Lung (tissue), 12 donors: ENCODE data around the gene NFATC2IP. TPM values are rescaled to one million over a fixed set of nuclear protein-coding genes. Genes with fewer than 3 reads are reported as not detected.
"Not testable (repeated sequence)": the region's sequence is repeated elsewhere in the genome, so short reads cannot be mapped to it uniquely, and the experiment has no call there.

Experiments
- ATAC-seq: fragments of 200-7000 bp; cut with Tn5 transposase; one replicate; pipeline ENCODE4 v1.9.1; 2020; ENCODE audit warnings: moderate number of reproducible peaks; ENCODE audit not compliant: insufficient read depth, low FRiP score
- DNase-seq, 3 donors: peaks; one replicate each; pipeline ENCODE4 v3.0.0-alpha.2; 2013 to 2017
- H3K27ac ChIP-seq, 2 donors: one replicate each; pipeline ENCODE4 v1.5.1; 2013; ENCODE audit warnings: mild to moderate bottlenecking in 2 of 2, moderate library complexity in 2 of 2, control low read depth in 1 of 2, inconsistent platforms in 1 of 2, low read depth in 1 of 2, low read length in 1 of 2
- H3K27me3 ChIP-seq, 3 donors: one replicate each; pipeline ENCODE4 v1.5.1; 2013; ENCODE audit warnings: low read length in 2 of 3; ENCODE audit not compliant: control insufficient read depth in 3 of 3, insufficient read depth in 3 of 3
- H3K36me3 ChIP-seq, 4 donors: one replicate each; pipeline ENCODE4 v1.5.1; 2013; ENCODE audit warnings: low read length in 4 of 4, mild to moderate bottlenecking in 1 of 4, moderate library complexity in 1 of 4; ENCODE audit not compliant: control insufficient read depth in 4 of 4, insufficient read depth in 4 of 4
- H3K4me1 ChIP-seq, 5 donors: one replicate each; pipeline ENCODE4 v1.5.1; 2013; ENCODE audit warnings: low read length in 5 of 5, mild to moderate bottlenecking in 2 of 5, moderate library complexity in 1 of 5; ENCODE audit not compliant: control insufficient read depth in 5 of 5, insufficient read depth in 5 of 5
- H3K4me3 ChIP-seq: one replicate; pipeline ENCODE4 v1.5.1; 2013; ENCODE audit warnings: mild to moderate bottlenecking, control low read depth, moderate library complexity
- H3K9ac ChIP-seq, 2 donors: one replicate each; pipeline ENCODE4 v1.5.1; 2013; ENCODE audit warnings: low read length in 2 of 2, control low read depth in 1 of 2; ENCODE audit not compliant: insufficient read depth in 1 of 2
- H3K9me3 ChIP-seq, 4 donors: one replicate each; pipeline ENCODE4 v1.5.1; 2013; ENCODE audit warnings: low read length in 3 of 4, mild to moderate bottlenecking in 1 of 4, moderate library complexity in 1 of 4; ENCODE audit not compliant: control insufficient read depth in 4 of 4, insufficient read depth in 3 of 4
- WGBS, 2 donors: extraction: QIAGEN DNeasy Blood & Tissue Kit; methylation state at CpG; one replicate each; pipeline ENCODE4 v1.1.7; 2013; 5-methylcytosine and 5-hydroxymethylcytosine counted together
- polyA plus RNA-seq, 2 donors: library from polyadenylated mRNA; stranded (reverse); fragments of 200-250 nt; gene quantifications; one replicate each; pipeline ENCODE4 v1.2.1, GENCODE V29; 2013
- total RNA-seq, 2 donors: library from RNA; depleted of rRNA in 1 of 2; stranded (reverse); fragments of >200 nt in 1 of 2; gene quantifications; one replicate each; pipeline ENCODE4 v1.2.1, GENCODE V29; 2014 to 2021
- TF ChIP-seq, protein P1 (sequence below): IDR thresholded peaks from 2 replicates; pipeline ENCODE4 v1.5.1; 2012; ENCODE audit warnings: mild to moderate bottlenecking; ENCODE audit errors: control extremely low read depth, extremely low read depth
- donor health status: control.
- donor health status: control.
- donor health status: Bipolar disorder and iron deficiency.
- donor health status: healthy.
- donor health status: DM: yes; HTN: yes; CAD: no.

NFATC2IP gene
- total and polyA plus RNA-seq, 4 donors: 21.0 to 37.0 (median 27.4) TPM

- Histone ChIP-seq H3K4me3 (no peak overlapping the region), H3K9ac (no peak overlapping the region), H3K9me3 (peaks cover 0 to 4% (median 0%) of the 10 kb centered on the region in 4 donors), H3K27ac (no peak overlapping the region), H3K27me3 (no peaks in the 10 kb centered on the region), H3K4me1 (peaks cover 0 to 17% (median 5%) of the 10 kb centered on the region in 5 donors), H3K36me3 (peaks cover 5 to 29% (median 20%) of the 10 kb centered on the region in 4 donors)
- DNase-seq (peak in 1 of 3 donors; percentile 4), ATAC-seq (no peak)
- WGBS, 2 donors: 70 to 78% methylated on average over 11 of the region's 11 CpGs
- TF ChIP-seq, protein P1, sequence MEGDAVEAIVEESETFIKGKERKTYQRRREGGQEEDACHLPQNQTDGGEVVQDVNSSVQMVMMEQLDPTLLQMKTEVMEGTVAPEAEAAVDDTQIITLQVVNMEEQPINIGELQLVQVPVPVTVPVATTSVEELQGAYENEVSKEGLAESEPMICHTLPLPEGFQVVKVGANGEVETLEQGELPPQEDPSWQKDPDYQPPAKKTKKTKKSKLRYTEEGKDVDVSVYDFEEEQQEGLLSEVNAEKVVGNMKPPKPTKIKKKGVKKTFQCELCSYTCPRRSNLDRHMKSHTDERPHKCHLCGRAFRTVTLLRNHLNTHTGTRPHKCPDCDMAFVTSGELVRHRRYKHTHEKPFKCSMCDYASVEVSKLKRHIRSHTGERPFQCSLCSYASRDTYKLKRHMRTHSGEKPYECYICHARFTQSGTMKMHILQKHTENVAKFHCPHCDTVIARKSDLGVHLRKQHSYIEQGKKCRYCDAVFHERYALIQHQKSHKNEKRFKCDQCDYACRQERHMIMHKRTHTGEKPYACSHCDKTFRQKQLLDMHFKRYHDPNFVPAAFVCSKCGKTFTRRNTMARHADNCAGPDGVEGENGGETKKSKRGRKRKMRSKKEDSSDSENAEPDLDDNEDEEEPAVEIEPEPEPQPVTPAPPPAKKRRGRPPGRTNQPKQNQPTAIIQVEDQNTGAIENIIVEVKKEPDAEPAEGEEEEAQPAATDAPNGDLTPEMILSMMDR: no peak
These were observed 27.2 kb downstream of the NFATC2IP start for GRCh38 chr16:28977703-28978662.

DNA sequence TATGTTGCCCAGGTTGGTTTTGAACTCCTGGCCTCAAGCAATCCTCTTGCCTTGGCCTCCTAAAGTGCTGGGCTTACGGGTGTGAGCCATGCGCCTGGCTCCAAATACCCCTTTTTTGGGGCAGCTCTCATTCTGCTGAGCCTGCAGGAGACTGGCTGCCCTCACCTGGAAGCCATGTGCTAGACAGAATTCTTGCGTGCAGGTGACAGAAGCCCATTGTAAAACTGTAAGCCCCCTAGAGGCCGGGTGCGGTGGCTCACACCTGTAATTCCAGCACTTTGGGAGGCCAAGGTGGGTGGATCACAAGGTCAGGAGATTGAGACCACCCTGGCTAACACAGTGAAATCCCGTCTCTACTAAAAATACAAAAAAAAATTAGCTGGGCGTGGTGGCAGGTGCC is 29.6 kb downstream of the NFATC2IP start:
- not testable (repeated sequence) for H3K4me3 ChIP-seq, H3K27ac ChIP-seq, H3K9ac ChIP-seq, DNase-seq, H3K9me3 ChIP-seq, H3K4me1 ChIP-seq, ATAC-seq, H3K27me3 ChIP-seq
- peaks cover 5 to 48% (median 23%) of the 10 kb centered on the region in 4 donors for H3K36me3 ChIP-seq
- WGBS, 2 donors: 90 to 94% methylated on average over 7 of the region's 7 CpGs

- Histone ChIP-seq H3K27ac (no peak overlapping the region), H3K36me3 (peaks cover 5 to 50% (median 23%) of the 10 kb centered on the region in 4 donors), H3K4me3 (no peak overlapping the region), H3K9me3 (peaks cover 0 to 4% (median 0%) of the 10 kb centered on the region in 4 donors), H3K27me3 (no peaks in the 10 kb centered on the region), H3K4me1 (peaks cover 0 to under 1% (median 0%) of the 10 kb centered on the region in 5 donors), H3K9ac (no peak overlapping the region)
- ATAC-seq (no peak), DNase-seq (no peak)
- TF ChIP-seq, protein P1: no peak
- 95 to 97% methylated on average over 7 of the region's 7 CpGs for WGBS, 2 donors
These were observed 30.2 kb downstream of the NFATC2IP start for GRCh38 chr16:28980929-28981328.

DNA sequence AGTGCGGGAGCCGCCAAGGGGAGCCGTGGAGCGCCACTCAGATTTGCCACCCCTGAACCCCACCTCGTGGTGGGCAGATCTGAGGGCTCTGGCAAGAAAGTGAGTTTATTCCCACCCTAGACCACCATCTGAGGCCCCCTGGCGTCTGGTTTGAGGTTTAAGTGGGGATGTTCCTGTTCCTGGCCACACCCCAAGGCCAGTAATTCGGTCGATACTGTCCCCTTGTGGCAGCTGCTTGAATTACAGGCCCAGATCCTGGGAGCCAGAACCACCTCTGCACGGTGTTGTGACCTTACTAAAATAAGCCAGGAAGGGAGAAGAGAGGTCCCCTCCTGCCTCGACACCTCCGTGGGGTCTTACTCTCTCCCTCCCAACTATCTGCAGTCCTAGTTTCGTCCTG is 30.8 kb downstream of the NFATC2IP start:
- ATAC-seq (no peak), DNase-seq (no peak)
- Histone ChIP-seq H3K27me3 (no peaks in the 10 kb centered on the region), H3K4me3 (no peak overlapping the region), H3K9me3 (peaks cover 0 to 4% (median under 1%) of the 10 kb centered on the region in 4 donors), H3K4me1 (no peaks in the 10 kb centered on the region), H3K36me3 (peaks cover 5 to 54% (median 24%) of the 10 kb centered on the region in 4 donors), H3K9ac (no peak overlapping the region), H3K27ac (no peak overlapping the region)
- TF ChIP-seq, protein P1: no peak
- 82 to 87% methylated on average over 12 of the region's 12 CpGs for WGBS, 2 donors
